ENCODE measurements around the gene TNRC6C.

- no peak for TF ChIP-seq MXI1 (IDR thresholded peaks at IDR 0.05; ENCODE audit: borderline replicate concordance, low read depth, low read length)
- TF ChIP-seq ZNF713 (CRISPR knock-in tag; IDR thresholded peaks at IDR 0.05): no peak
- no peak for TF ChIP-seq NR2F1 (CRISPR knock-in tag; IDR thresholded peaks at IDR 0.05)
- no peak for TF ChIP-seq EZH2 (conservative IDR thresholded peaks at IDR 0.05; ENCODE audit: low read depth, low read length)
- TF ChIP-seq NCOA5 (CRISPR knock-in tag; IDR thresholded peaks at IDR 0.05): no peak
- TF ChIP-seq ERF (CRISPR knock-in tag; IDR thresholded peaks at IDR 0.05): no peak
- TF ChIP-seq RAD21 (CRISPR knock-in tag; IDR thresholded peaks at IDR 0.05): no peak
- no peak for TF ChIP-seq TCF12 (IDR thresholded peaks at IDR 0.05)
- TF ChIP-seq TCF12 (CRISPR knock-in tag; IDR thresholded peaks at IDR 0.05): no peak
- TF ChIP-seq PATZ1 (CRISPR knock-in tag; IDR thresholded peaks at IDR 0.05): no peak
- no peak for TF ChIP-seq ETV5 (CRISPR knock-in tag; IDR thresholded peaks at IDR 0.05; ENCODE audit: borderline replicate concordance)
- TF ChIP-seq TIGD3 (CRISPR knock-in tag; IDR thresholded peaks at IDR 0.05; ENCODE audit: borderline replicate concordance): no peak
- TF ChIP-seq ZFP37 (CRISPR knock-in tag; IDR thresholded peaks at IDR 0.05; ENCODE audit: borderline replicate concordance): no peak
- TF ChIP-seq E2F1 (CRISPR knock-in tag; IDR thresholded peaks at IDR 0.05): no peak
These were observed 155.6 kb downstream of the TNRC6C start for GRCh38 chr17:78113804-78114785.
